CD4-positive, alpha-beta T cell treated with Interferon alpha-2 for 1 hour (primary cell): ENCODE results near the gene BATF2.
A peak's percentile ranks its signal among the peaks of the same experiment; 100 is the strongest.
"Not testable (repeated sequence)": the region's sequence is repeated elsewhere in the genome, so short reads cannot be mapped to it uniquely, and the experiment has no call there.

ENCODE experiments used
- DNase-seq, 2 donors: peaks; one replicate each; pipeline ENCODE4 v3.0.0-alpha.2; 2020 to 2022

Gene BATF2

DNA sequence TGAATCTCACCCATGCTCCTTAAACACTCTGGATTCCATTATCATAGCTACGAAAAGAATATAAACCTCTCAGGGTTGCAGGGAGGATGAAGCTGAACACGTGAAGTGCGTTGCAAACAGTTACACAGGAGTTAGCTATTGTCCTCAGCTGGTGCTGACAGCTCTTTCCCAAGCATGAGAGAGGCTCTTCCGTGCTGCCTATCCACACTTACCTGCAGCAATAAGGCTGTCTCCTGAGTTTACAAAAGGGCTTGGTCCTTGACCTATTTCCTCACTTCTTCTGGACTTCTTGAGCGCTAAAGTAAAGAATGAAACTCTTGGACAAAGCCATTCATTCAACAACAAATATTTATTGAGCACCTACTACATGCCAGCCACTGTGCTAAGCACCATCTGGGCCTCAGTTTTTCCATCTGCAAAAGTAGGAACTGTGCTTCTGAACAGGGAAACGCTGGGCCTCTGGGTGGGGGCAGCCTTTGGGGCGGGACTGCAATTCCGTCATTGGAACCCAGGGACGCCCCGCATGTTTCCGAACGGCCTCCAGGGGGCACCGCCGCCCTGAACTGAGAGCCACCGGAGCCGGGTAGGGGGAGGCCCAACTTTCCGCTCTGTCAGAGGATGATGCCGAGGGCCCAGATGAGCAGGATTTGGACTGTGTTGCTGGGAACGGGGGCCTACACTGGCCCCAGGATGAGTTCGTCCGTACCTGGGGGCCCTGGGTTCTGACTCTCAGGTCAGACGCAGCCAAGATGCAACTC is 16.5 kb upstream of the BATF2 start:
- DNase-seq: peak; percentile 90 to 92

GRCh38 chr11:65008873-65009272 is 12.1 kb upstream of the BATF2 start:
- no peak for DNase-seq

- no peak for DNase-seq
Observed at GRCh38 chr11:65008016-65008415, 11.2 kb upstream of the BATF2 start.

- DNase-seq: not testable (repeated sequence)
Observed at GRCh38 chr11:65003968-65004367, 7.2 kb upstream of the BATF2 start.

DNA sequence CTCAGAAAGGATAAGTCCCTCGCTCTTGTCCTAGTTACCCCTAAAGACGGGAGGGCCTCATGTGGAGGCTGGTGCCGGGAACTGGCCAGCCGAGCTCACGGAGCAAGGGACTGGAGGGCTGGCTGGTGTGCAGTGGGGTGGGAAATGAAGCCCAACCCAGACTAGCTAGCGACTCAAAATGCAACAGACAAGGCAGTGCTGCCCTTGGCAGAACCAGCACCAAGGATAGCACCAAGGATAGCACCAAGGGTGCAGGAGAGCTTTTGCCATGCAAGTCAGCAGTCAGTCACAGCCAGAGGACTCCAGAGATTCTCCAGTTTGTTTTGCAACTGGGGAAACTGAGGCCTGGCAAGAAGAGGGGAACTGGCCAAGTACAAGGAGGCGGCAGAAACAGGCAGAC is 6.5 kb upstream of the BATF2 start:
- DNase-seq: no peak

GRCh38 chr11:65002706-65003105 is 5.9 kb upstream of the BATF2 start:
- no peak for DNase-seq

DNA sequence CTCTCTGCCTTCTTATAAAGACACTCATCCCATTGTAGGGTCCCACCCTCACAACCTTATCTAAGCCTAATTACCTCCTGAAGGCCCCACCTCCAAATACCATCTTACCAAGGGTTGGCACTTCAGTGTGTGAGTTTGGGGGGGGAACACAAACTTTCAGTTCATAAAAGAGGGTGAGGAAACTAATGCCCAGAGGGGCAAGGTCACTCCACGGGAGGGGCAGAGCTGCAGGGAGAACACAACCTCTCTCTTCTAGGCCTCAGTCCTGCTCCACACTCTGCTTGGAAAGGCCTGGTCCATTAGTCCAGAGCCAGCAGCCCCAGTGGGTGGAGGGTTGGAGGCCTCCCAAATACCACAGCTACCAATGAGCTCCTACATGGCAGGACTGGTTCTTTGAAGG is 2.7 kb upstream of the BATF2 start:
- no peak for DNase-seq

DNA sequence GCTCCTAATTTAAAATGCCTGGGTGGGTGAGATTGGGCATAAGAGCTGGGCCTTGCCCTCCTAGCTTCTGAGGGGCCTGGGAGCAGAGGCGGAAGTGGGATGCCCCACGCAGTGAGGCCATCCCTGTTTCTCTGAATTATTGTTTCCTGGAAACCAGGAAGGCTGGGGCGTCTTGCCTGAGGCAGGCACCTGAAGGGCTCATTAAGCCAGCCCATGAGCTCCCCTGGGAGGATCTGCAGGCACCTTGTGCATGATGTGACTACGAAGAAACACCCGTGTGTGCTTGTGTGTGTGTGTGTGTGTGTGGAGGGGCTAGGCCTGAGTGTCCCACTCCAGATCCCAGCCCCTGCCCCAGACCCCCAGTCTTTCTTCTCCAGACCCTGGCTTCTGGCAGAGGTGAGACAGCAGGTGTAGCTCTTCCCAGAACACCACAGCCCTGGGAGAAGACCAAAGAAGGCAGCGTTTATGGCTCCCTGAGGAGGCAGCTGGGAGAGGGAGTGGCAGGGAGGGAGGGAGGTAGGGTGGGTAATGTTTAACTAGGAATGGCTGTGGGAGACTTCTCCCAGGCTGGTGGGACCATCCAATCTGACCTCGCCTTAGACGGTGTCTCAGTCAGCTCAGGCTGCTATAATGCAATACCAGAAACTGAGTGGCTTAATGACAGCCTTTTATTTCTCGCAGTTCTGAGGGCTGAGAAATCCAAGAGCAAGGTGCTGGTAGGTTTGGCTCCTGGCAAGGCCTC is 2.1 kb upstream of the BATF2 start:
- no peak for DNase-seq

GRCh38 chr11:64998141-64998540 is 1.4 kb upstream of the BATF2 start:
- DNase-seq: no peak

DNA sequence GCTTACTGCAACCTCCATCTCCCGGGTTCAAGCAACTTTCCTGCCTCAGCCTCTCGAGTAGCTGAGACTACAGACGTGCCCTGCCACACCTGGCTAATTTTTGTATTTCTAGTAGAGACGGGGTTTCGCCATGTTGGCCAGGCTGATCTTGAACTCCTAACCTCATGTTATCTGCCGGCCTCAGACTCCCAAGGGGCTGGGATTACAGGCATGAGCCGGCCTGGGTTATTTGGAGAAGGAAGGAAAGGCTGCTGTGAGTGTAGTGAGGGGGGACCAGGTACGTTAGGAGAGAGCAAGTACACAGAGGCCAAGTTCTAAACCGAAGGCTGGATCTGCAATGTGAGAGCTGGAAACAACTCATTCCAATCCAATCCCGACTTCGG is 453 bp downstream of the BATF2 start:
- no peak for DNase-seq

- DNase-seq: no peak
Observed at GRCh38 chr11:64994318-64994717, 2.5 kb downstream of the BATF2 start.

DNA sequence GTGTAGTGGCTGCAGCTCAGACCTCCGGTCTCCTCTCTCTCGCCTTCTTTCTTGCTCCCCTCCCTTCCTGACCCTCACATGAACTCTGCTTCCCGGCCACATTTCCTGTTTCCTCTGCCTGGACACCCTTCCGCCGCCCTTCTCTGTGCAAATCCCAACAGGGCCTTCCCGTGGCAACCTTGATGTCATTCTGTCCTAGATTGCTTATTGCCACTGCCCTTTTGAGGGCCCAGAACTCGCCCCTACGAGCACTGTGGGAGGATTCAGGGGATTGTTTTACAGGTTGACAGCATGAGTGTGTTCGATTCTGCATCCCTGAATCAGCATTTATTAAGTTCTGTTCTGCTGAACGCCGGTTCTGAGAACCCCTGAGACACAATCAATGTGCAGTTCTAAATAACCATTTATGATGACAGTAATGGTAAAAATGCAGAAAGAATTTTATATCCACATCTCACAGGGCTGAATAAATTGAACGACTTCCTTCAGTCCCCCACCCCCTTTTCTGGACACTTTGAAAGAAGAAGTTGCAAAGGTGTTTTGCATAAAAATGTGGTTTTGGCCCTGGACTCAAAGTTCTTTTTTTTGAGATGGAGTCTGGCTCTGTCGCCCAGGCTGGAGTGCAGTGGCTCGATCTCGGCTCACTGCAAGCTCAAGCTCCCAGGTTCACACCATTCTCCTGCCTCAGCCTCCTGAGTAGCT is 6.4 kb downstream of the BATF2 start:
- no peak for DNase-seq

DNA sequence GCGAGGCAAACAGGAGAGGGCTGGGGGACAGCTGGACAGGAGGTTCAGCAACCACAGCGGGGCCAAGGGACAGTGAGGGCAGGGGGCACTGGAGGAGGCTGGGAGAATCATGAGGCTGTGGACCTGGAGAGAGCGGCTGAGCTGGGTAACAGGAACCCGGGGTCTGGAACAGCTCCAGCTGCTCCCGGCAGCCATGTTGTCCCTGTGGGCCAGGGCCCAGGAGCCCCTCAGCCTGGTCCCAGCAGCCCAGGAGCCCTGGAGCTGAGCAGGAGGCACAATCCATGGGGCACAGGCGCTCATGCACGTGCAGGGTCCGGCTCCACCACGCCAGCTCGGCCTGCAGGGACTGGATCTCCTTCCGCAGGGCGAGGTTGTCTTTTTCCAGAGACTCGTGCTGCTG is 7.4 kb downstream of the BATF2 start:
- DNase-seq: no peak

GRCh38 chr11:64987998-64988854 is 8.5 kb downstream of the BATF2 start:
- DNase-seq: no peak

DNA sequence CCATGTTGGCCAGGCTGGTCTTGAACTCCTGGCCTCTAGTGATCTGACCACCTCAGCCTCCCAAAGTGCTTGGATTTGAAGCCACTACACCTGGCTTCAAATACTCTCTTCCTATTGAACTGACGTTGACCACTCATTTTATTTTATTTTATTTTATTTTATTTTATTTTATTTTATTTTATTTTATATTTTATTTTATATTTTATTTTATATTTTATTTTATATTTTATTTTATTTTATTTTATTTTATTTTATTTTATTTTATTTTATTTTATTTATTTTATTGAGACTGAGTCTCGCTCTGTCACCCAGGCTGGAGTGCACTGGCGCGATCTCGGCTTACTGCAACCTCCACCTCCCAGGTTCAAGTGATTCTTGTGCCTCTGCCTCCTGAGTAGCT is 13.4 kb downstream of the BATF2 start:
- not testable (repeated sequence) for DNase-seq

DNA sequence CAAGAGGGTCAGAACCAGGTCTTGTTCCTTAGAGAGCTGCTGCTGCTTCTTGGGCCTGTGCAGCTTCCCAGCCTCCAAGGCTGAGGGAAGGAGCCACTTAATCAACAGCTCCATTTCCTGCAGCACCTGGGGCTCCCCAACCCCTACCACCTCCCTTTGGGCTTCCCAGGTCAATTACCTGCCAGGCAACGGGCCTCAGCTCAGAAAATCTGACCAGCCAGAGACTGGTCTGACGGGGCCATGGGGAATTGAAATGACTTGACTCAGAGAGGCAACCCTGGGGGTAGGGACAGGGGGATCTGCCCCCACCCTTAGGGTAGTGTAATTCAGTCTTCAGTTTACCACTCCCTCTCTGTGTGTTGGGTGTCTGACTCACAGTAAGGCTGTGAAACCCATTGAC is 20.1 kb downstream of the BATF2 start:
- no peak for DNase-seq

DNA sequence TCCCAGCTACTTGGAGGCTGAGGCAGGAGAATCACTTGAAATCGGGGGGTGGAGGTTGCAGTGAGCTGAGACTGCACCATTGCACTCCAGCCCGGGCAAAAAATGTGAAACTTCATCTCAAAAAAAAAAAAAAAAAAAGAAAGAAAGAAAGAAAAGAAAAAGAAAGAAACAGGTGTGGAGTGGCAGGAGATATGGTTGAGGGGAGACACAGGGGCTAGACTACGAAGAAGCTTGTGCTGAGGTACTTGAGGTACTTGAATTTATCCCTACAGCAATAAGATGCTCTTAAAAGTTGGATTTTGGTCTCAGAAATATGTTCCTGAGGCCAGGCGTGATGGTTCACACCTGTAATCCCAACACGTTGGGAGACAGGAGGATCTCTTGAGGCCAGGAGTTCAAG is 22.6 kb downstream of the BATF2 start:
- no peak for DNase-seq

DNA sequence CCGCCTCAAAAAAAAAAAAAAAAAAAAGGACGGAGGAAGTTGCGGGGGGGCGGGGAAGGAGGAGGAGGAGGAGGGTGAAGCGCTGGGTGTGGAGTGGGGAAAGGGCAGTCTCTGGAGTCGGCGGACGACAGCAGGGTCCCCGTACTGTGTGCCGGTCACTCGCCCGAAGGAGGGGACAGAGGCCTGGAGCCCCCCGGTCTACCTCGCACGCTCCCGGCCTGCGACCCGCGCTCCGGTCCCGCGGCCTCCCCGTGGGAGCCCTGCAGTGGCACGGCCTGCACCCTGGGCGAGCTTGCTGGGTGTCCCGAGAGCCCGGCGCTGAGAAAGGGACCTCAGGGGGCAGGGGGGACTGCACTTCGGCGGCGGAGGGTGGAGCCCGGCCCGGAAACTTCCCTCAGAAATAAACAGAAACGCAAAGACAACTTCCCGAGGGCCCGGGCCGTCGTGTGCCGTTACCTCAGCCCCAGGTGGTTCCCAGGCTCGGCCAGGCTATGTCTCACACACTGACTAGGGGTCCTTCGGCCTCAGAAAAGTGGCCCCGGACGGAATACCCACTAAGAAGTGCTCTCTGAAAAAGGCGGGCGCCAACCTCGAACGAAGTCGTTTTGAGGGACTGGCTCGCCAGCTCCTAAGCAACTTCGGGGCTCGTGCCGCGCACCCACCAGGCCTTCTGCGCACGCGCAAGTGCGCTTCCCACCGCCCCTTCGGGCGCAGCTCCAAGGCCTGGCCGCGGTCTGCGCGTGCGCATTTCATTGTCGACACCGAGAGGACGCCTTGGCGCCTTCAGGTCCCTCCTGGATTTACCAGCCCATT is 25.1 kb downstream of the BATF2 start, which contains the start of gene MAJIN:
TSS of gene MAJIN (minus strand) at position 688 of the 813 bp plus-strand sequence. CDS start 12,703 bp downstream, outside the sequence.
- peak; percentile 91 to 92 for DNase-seq

GRCh38 chr11:64970731-64971151 is 26.0 kb downstream of the BATF2 start:
- DNase-seq: peak in 1 of 2 donors; percentile 13

DNA sequence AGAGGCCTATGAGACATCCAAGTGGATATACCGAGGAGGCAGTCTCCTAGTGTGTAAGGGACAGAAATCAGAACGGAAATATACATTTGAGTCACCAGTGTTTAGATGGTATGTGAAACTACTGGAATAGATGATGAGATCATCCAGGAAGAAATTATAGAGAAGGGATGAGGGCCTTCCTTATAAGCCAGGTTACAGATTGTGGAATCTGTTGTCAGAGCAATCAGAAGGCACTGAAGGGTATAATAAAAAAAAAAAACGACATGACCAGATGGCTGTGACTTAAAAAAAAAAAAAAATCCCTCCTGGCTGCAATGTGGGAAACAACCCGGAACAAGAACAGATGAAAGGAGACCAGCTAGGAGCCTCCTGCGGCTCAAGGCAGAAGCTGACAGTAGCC is 27.6 kb downstream of the BATF2 start:
- no peak for DNase-seq

- no peak for DNase-seq
Observed at GRCh38 chr11:64967375-64967774, 29.4 kb downstream of the BATF2 start.
